ENCODE data around the gene POTEJ. TPM values are rescaled to one million over a fixed set of nuclear protein-coding genes. Genes with fewer than 3 reads are reported as not detected.
"Not testable (repeated sequence)": the region's sequence is repeated elsewhere in the genome, so short reads cannot be mapped to it uniquely, and the experiment has no call there.

The POTEJ gene
- polyA plus RNA-seq, 1 experiment: not detected

GRCh38 chr2:130693474-130693873 lies 82.2 kb downstream of the POTEJ start:
- DNase-seq (ENCODE audit: low read depth, low spot score); CTCF ChIA-PET; H3K27me3 ChIP-seq (ENCODE audit: control insufficient read depth, insufficient read depth, low read length); H3K9me3 ChIP-seq (ENCODE audit: control insufficient read depth, insufficient read depth, low read length); H3K4me3 ChIP-seq (ENCODE audit: low read depth, low read length); POLR2A ChIA-PET; H3K27ac ChIP-seq (ENCODE audit: low read depth, low read length): not testable (repeated sequence)

GRCh38 chr2:130703250-130703649 lies 92.0 kb downstream of the POTEJ start:
- H3K4me3 ChIP-seq (ENCODE audit: low read depth, low read length); H3K27ac ChIP-seq (ENCODE audit: low read depth, low read length); H3K27me3 ChIP-seq (ENCODE audit: control insufficient read depth, insufficient read depth, low read length); H3K9me3 ChIP-seq (ENCODE audit: control insufficient read depth, insufficient read depth, low read length); POLR2A ChIA-PET; CTCF ChIA-PET; DNase-seq (ENCODE audit: low read depth, low spot score): not testable (repeated sequence)

Small RNA genes lying within 50 kb of the gene (small RNA-seq; reads per million reads assigned to genes)
- gene RF00017 (ENCODE audit: insufficient read length, low read depth) (not detected), gene RNU6-848P (ENCODE audit: insufficient read length, low read depth) (not detected)

Other genes with a start within 250 kb of the POTEJ start
- gene POTEI, start 102.1 kb upstream of the POTEJ start, polyA plus RNA-seq (2011; rRNA removed): not detected in 2 replicates
- gene CFC1B, start 90.2 kb upstream of the POTEJ start, polyA plus RNA-seq (2011; rRNA removed): not detected in 2 replicates
- gene CFC1, start 11.9 kb upstream of the POTEJ start, polyA plus RNA-seq (2011; rRNA removed): not detected in 2 replicates
- gene GPR148, start 117.6 kb downstream of the POTEJ start, polyA plus RNA-seq (2011; rRNA removed): not detected in 2 replicates
- gene AMER3, start 144.1 kb downstream of the POTEJ start, polyA plus RNA-seq (2011; rRNA removed): not detected in 2 replicates
- gene ARHGEF4, start 225.5 kb downstream of the POTEJ start, polyA plus RNA-seq (2011; rRNA removed): 0.84 and 0.95 TPM in 2 replicates